T47D (cell line): ENCODE measurements around the gene PHACTR1.

Source experiments
- DNase-seq, 2 experiments: peaks; one replicate each; pipeline versions ENCODE4 v3.0.0 to v3.0.0-alpha.2; 2011 to 2012; ENCODE audit warnings: low read depth in 1 of 2, low spot score in 1 of 2
- JUND ChIP-seq: IDR thresholded peaks from 2 replicates; pipeline ENCODE4 v1.6.1; 2012; ENCODE audit warnings: low read depth
- in situ Hi-C: cut with HindIII; loops from 2 replicates; pipeline ENCODE4 v1.10.0; 2016; ENCODE audit warnings: low sequenced_read_pairs, low pct_unique_long_range_greater_than_20kb

Gene PHACTR1

GRCh38 chr6:12984776-12985175 is 268.2 kb downstream of the PHACTR1 start:
- no peak for TF ChIP-seq JUND
- DNase-seq = no peak
- in situ Hi-C loops = no loop called here

- TF ChIP-seq JUND = no peak
- no peak for DNase-seq
- in situ Hi-C loops = no loop called here
Observed at GRCh38 chr6:12987783-12988182, 271.2 kb downstream of the PHACTR1 start.

- TF ChIP-seq JUND = no peak
- DNase-seq = no peak
- in situ Hi-C loops = no loop called here
Observed at GRCh38 chr6:12990162-12990561, 273.6 kb downstream of the PHACTR1 start.

GRCh38 chr6:12991435-12991834 is 274.9 kb downstream of the PHACTR1 start:
- TF ChIP-seq JUND = no peak
- in situ Hi-C loops = no loop called here
- DNase-seq = no peak

GRCh38 chr6:12992770-12993169 is 276.2 kb downstream of the PHACTR1 start:
- no peak for TF ChIP-seq JUND
- DNase-seq = no peak
- in situ Hi-C loops = no loop called here

GRCh38 chr6:12993283-12993898 is 276.8 kb downstream of the PHACTR1 start:
- TF ChIP-seq JUND = no peak
- no peak for DNase-seq
- in situ Hi-C loops = no loop called here

- in situ Hi-C loops = no loop called here
- no peak for DNase-seq
- no peak for TF ChIP-seq JUND
Observed at GRCh38 chr6:12995419-12995818, 278.9 kb downstream of the PHACTR1 start.

- TF ChIP-seq JUND = no peak
Observed at GRCh38 chr6:13000537-13000936, 284.0 kb downstream of the PHACTR1 start.

GRCh38 chr6:13001927-13002326 is 285.4 kb downstream of the PHACTR1 start:
- in situ Hi-C loops = no loop called here
- no peak for TF ChIP-seq JUND
- no peak for DNase-seq

More at GRCh38 chr6:13000537-13000936, 284.0 kb downstream of the PHACTR1 start:
- no peak for DNase-seq
- in situ Hi-C loops = no loop called here

- no peak for TF ChIP-seq JUND
- in situ Hi-C loops = no loop called here
- DNase-seq = no peak
Observed at GRCh38 chr6:13004601-13005000, 288.0 kb downstream of the PHACTR1 start.

- TF ChIP-seq JUND = no peak
- DNase-seq = peak in 1 of 2 experiments; percentile 40
- in situ Hi-C loops = no loop called here
Observed at GRCh38 chr6:13005994-13006393, 289.4 kb downstream of the PHACTR1 start.

- no peak for DNase-seq
- TF ChIP-seq JUND = no peak
- in situ Hi-C loops = no loop called here
Observed at GRCh38 chr6:13006578-13007300, 290.2 kb downstream of the PHACTR1 start.

- in situ Hi-C loops = no loop called here
- no peak for DNase-seq
- TF ChIP-seq JUND = no peak
Observed at GRCh38 chr6:13007744-13008143, 291.2 kb downstream of the PHACTR1 start.
